ENCODE results near the gene INPP5F.

INPP5F gene

GRCh38 chr10:119860866-119861607 is 135.2 kb downstream of the INPP5F start:
- no peak for ATAC-seq
- no peak for TF ChIP-seq POU6F1 (CRISPR knock-in tag; IDR thresholded peaks at IDR 0.05; ENCODE audit: borderline replicate concordance, low read depth)
- TF ChIP-seq ZFP3 (CRISPR knock-in tag; IDR thresholded peaks at IDR 0.05): no peak
- TF ChIP-seq ZNF565 (CRISPR knock-in tag; conservative IDR thresholded peaks at IDR 0.05; ENCODE audit: low read depth): no peak
- TF ChIP-seq OSR1 (CRISPR knock-in tag; IDR thresholded peaks at IDR 0.05): no peak
- no peak for TF ChIP-seq ISL1 (CRISPR knock-in tag; IDR thresholded peaks at IDR 0.05)

DNA sequence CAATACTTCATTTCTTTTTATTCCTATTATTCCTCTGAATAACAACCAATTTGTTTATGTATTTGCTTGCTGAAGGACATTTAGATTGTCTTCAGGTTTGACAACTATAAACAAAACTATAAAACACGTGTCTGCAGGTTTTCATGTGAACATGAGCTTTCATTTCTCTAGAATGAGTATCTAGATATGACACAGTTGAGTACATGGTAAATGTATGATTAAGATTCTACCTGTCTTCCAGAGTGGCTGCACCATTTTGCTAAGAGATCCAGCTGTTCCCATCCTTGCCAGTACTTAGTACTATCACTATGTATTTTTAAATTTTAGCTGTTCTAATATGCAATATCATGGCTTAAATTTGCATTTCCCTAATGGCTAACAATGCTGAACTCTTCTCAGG is 136.7 kb downstream of the INPP5F start:
- no peak for ATAC-seq
- TF ChIP-seq ARNTL (CRISPR knock-in tag; IDR thresholded peaks at IDR 0.05; ENCODE audit: borderline replicate concordance, low read depth): no peak
- TF ChIP-seq ZNF565 (CRISPR knock-in tag; conservative IDR thresholded peaks at IDR 0.05; ENCODE audit: low read depth): no peak
- no peak for TF ChIP-seq TCF4 (CRISPR knock-in tag; IDR thresholded peaks at IDR 0.05; ENCODE audit: borderline replicate concordance)
- TF ChIP-seq ESRRG (CRISPR knock-in tag; IDR thresholded peaks at IDR 0.05): no peak
- TF ChIP-seq ISL1 (CRISPR knock-in tag; IDR thresholded peaks at IDR 0.05): no peak
- no peak for TF ChIP-seq GLIS3 (CRISPR knock-in tag; IDR thresholded peaks at IDR 0.05)
- no peak for TF ChIP-seq PPARA (CRISPR knock-in tag; IDR thresholded peaks at IDR 0.05; ENCODE audit: borderline replicate concordance)
- no peak for TF ChIP-seq BACH2 (CRISPR knock-in tag; IDR thresholded peaks at IDR 0.05; ENCODE audit: borderline replicate concordance)
- TF ChIP-seq, protein P1, sequence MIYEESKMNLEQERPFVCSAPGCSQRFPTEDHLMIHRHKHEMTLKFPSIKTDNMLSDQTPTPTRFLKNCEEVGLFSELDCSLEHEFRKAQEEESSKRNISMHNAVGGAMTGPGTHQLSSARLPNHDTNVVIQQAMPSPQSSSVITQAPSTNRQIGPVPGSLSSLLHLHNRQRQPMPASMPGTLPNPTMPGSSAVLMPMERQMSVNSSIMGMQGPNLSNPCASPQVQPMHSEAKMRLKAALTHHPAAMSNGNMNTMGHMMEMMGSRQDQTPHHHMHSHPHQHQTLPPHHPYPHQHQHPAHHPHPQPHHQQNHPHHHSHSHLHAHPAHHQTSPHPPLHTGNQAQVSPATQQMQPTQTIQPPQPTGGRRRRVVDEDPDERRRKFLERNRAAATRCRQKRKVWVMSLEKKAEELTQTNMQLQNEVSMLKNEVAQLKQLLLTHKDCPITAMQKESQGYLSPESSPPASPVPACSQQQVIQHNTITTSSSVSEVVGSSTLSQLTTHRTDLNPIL (CRISPR knock-in tag; IDR thresholded peaks at IDR 0.05; ENCODE audit: low read depth): no peak
- TF ChIP-seq CSDC2 (CRISPR knock-in tag; IDR thresholded peaks at IDR 0.05): no peak
- TF ChIP-seq SNAI2 (CRISPR knock-in tag; IDR thresholded peaks at IDR 0.05): no peak
- TF ChIP-seq PATZ1 (CRISPR knock-in tag; IDR thresholded peaks at IDR 0.05; ENCODE audit: borderline replicate concordance): no peak

DNA sequence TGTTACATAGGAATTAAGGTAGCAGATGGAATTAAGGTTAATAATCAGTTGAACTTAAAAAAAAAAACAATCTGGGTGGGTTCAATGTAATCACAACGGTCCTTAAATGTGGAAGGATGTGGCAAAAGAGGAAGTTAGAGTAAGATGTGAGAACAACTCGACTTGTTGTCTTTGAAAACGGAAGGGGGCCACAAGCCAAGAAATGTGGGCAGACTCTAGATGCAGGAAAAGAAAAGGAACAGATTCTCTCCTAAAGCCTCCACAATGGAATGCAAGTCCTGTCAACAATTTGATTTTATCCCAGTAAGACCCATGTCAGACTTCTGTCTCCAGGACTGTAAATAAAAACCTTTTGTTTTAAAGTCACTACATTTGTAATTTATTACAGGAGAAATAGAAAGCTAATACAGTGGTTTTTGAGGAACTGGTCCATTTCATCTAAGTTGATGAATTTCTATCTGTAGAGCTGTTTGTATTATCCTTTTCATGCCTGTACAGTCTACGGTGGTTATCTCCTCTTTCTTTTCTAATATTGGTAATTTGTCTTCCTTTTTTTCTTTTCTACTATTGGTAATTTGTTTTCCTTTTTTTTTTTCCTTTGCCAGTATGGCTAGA is 138.2 kb downstream of the INPP5F start:
- no peak for ATAC-seq

DNA sequence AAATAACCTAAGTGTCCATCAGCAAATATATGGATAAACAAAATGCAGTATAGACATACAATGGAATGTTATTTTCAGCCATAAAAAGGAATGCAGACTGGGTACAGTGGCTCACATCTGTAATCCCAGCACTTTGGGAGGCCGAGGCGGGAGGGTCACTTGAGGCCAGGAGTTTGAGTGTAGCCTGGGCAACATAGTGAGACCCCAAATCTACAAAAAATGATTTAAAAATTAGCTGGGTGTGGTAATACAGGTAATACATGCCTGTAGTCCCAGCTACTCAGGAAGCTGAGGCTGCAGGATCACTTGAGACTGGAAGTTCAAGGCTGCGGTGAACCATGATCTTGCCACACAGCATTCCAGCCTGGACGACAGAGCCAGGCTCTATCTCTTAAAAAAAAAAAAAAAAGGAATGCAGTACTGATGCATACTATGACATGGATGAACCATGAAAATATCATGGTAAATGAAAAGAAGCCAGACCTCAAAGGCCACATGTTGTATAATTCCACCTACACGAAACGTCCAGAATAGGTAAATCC is 139.9 kb downstream of the INPP5F start:
- ATAC-seq: no peak
- TF ChIP-seq ZNF565 (CRISPR knock-in tag; conservative IDR thresholded peaks at IDR 0.05; ENCODE audit: low read depth) (no peak), RARB (CRISPR knock-in tag; IDR thresholded peaks at IDR 0.05) (no peak), ZNF70 (CRISPR knock-in tag; IDR thresholded peaks at IDR 0.05) (no peak), OSR1 (CRISPR knock-in tag; IDR thresholded peaks at IDR 0.05) (no peak), ARNTL (CRISPR knock-in tag; IDR thresholded peaks at IDR 0.05; ENCODE audit: borderline replicate concordance, low read depth) (no peak), PATZ1 (CRISPR knock-in tag; IDR thresholded peaks at IDR 0.05; ENCODE audit: borderline replicate concordance) (no peak), CSRNP3 (CRISPR knock-in tag; IDR thresholded peaks at IDR 0.05) (no peak), ZNF8 (CRISPR knock-in tag; IDR thresholded peaks at IDR 0.05) (no peak), ZFP3 (CRISPR knock-in tag; IDR thresholded peaks at IDR 0.05) (no peak)
- TF ChIP-seq, protein P1 (CRISPR knock-in tag; IDR thresholded peaks at IDR 0.05; ENCODE audit: low read depth): no peak

More for the DNA sequence above, 138.2 kb downstream of the INPP5F start:
- TF ChIP-seq TCF4 (CRISPR knock-in tag; IDR thresholded peaks at IDR 0.05; ENCODE audit: borderline replicate concordance) (no peak), ZNF70 (CRISPR knock-in tag; IDR thresholded peaks at IDR 0.05) (no peak), ZFP30 (CRISPR knock-in tag; IDR thresholded peaks at IDR 0.05) (no peak), PATZ1 (CRISPR knock-in tag; IDR thresholded peaks at IDR 0.05; ENCODE audit: borderline replicate concordance) (no peak)

Data from SK-N-SH treated with all-trans-retinoic acid at 6 μM for 48 hours (cell line).